ENCODE measurements around the gene PDRG1.
"Not testable (repeated sequence)": the region's sequence is repeated elsewhere in the genome, so short reads cannot be mapped to it uniquely, and the experiment has no call there.

The PDRG1 gene

GRCh38 chr20:31934968-31935764 is 16.7 kb downstream of the PDRG1 start:
- H3K4me3 ChIP-seq (ENCODE audit: low read length): no peak overlapping the region
- no peak for DNase-seq (ENCODE audit: low read depth, low spot score)

GRCh38 chr20:31934491-31934890 is 17.4 kb downstream of the PDRG1 start:
- DNase-seq (ENCODE audit: low read depth, low spot score): no peak
- no peak overlapping the region for H3K4me3 ChIP-seq (ENCODE audit: low read length)

- H3K4me3 ChIP-seq (ENCODE audit: low read length): no peak overlapping the region
- no peak for DNase-seq (ENCODE audit: low read depth, low spot score)
Observed at GRCh38 chr20:31933698-31934097, 18.1 kb downstream of the PDRG1 start.

GRCh38 chr20:31930779-31931178 is 21.1 kb downstream of the PDRG1 start:
- no peak for DNase-seq (ENCODE audit: low read depth, low spot score)

GRCh38 chr20:31929631-31930030 is 22.2 kb downstream of the PDRG1 start:
- not testable (repeated sequence) for H3K4me3 ChIP-seq (ENCODE audit: low read length); DNase-seq (ENCODE audit: low read depth, low spot score)

More at GRCh38 chr20:31930779-31931178, 21.1 kb downstream of the PDRG1 start:
- no peak overlapping the region for H3K4me3 ChIP-seq (ENCODE audit: low read length)

- no peak overlapping the region for H3K4me3 ChIP-seq (ENCODE audit: low read length)
- DNase-seq (ENCODE audit: low read depth, low spot score): no peak
Observed at GRCh38 chr20:31927627-31928159, 24.2 kb downstream of the PDRG1 start.

GRCh38 chr20:31926493-31926892 is 25.4 kb downstream of the PDRG1 start:
- H3K4me3 ChIP-seq (ENCODE audit: low read length): no peak overlapping the region
- DNase-seq (ENCODE audit: low read depth, low spot score): no peak

- H3K4me3 ChIP-seq (ENCODE audit: low read length): no peak overlapping the region
- no peak for DNase-seq (ENCODE audit: low read depth, low spot score)
Observed at GRCh38 chr20:31925631-31926030, 26.2 kb downstream of the PDRG1 start.

- H3K4me3 ChIP-seq (ENCODE audit: low read length): no peak overlapping the region
- DNase-seq (ENCODE audit: low read depth, low spot score): no peak
Observed at GRCh38 chr20:31924561-31924960, 27.3 kb downstream of the PDRG1 start.

- peak; percentile 48 for DNase-seq (ENCODE audit: low read depth, low spot score)
- no peak overlapping the region for H3K4me3 ChIP-seq (ENCODE audit: low read length)
Observed at GRCh38 chr20:31923388-31924331, 28.2 kb downstream of the PDRG1 start.

GRCh38 chr20:31922588-31922987 is 29.3 kb downstream of the PDRG1 start:
- no peak overlapping the region for H3K4me3 ChIP-seq (ENCODE audit: low read length)
- DNase-seq (ENCODE audit: low read depth, low spot score): no peak

- H3K4me3 ChIP-seq (ENCODE audit: low read length): no peak overlapping the region
- peak; percentile 89 for DNase-seq (ENCODE audit: low read depth, low spot score)
Observed at GRCh38 chr20:31922181-31922580, 29.7 kb downstream of the PDRG1 start.

GRCh38 chr20:31921480-31921879 is 30.4 kb downstream of the PDRG1 start:
- DNase-seq (ENCODE audit: low read depth, low spot score); H3K4me3 ChIP-seq (ENCODE audit: low read length): not testable (repeated sequence)

- no peak overlapping the region for H3K4me3 ChIP-seq (ENCODE audit: low read length)
- DNase-seq (ENCODE audit: low read depth, low spot score): no peak
Observed at GRCh38 chr20:31920275-31920855, 31.5 kb downstream of the PDRG1 start.

- DNase-seq (ENCODE audit: low read depth, low spot score): no peak
- H3K4me3 ChIP-seq (ENCODE audit: low read length): no peak overlapping the region
Observed at GRCh38 chr20:31919410-31920155, 32.3 kb downstream of the PDRG1 start.

GRCh38 chr20:31918466-31919105 is 33.3 kb downstream of the PDRG1 start:
- no peak for DNase-seq (ENCODE audit: low read depth, low spot score)
- H3K4me3 ChIP-seq (ENCODE audit: low read length): no peak overlapping the region

- DNase-seq (ENCODE audit: low read depth, low spot score); H3K4me3 ChIP-seq (ENCODE audit: low read length): not testable (repeated sequence)
Observed at GRCh38 chr20:31917962-31918412, 33.9 kb downstream of the PDRG1 start.

- no peak for DNase-seq (ENCODE audit: low read depth, low spot score)
- H3K4me3 ChIP-seq (ENCODE audit: low read length): no peak overlapping the region
Observed at GRCh38 chr20:31916708-31917107, 35.1 kb downstream of the PDRG1 start.
